Measurements from ENCODE around the gene BCL2L2. TPM values are rescaled to one million over a fixed set of nuclear protein-coding genes. Genes with fewer than 3 reads are reported as not detected.
"Not testable (repeated sequence)": the region's sequence is repeated elsewhere in the genome, so short reads cannot be mapped to it uniquely, and the experiment has no call there.

The BCL2L2 gene
- 29.4 TPM for polyA plus RNA-seq (2013, experiment 1 of 2; ENCODE audit: insufficient read length)
- polyA plus RNA-seq (2013, experiment 2 of 2; ENCODE audit: insufficient read length): 31.2 TPM

GRCh38 chr14:23306412-23307145 lies at the start of gene BCL2L2:
TSS of gene BCL2L2 (plus strand) at chr14:23306833. CDS start at chr14:23307768, 935 bp downstream.
- peak; percentile 92 for DNase-seq

- no peak for DNase-seq
These were observed 48.4 kb upstream of the BCL2L2 start for GRCh38 chr14:23258256-23258655.

GRCh38 chr14:23259426-23259825 lies 47.2 kb upstream of the BCL2L2 start:
- DNase-seq: no peak

DNA sequence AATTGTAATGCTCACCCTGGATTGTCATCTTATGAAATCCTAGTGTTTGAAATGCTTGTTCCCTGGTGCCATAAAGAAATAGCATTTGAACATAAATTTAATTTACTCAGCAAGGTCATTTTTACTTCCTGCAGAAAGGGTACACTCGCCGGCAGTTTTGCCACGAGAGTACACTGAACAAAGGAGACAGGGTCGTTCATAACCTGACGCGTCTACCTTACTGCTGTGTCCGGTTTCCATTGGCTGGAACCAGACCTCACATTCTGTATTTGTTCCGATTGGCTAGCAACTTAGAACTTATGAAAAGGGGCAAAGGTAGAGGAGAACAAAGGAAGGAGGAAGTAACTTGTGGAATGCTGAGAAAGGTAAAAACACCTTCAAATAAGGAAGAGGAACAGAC lies 45.8 kb upstream of the BCL2L2 start:
- not testable (repeated sequence) for DNase-seq

GRCh38 chr14:23269193-23269592 lies 37.4 kb upstream of the BCL2L2 start:
- DNase-seq: no peak

DNA sequence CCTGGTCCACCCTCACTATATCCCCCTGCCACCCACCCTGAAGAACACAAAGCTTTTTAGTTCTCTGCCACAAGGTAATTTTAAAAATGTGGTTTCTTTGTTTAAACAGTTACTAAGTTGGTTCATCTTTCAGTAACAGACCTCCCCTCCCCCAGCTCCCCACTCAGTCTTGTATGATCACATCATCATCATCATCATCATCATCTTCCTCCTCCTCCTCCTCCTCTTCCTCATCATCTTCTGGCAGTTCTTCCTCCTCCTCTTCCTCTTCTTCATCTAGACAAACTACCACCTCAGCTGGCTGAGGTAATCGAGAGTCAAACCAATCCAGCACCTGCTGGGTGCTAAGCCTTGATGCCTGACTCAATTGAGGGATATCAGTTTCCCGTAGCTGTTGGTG lies 31.2 kb upstream of the BCL2L2 start:
- DNase-seq: no peak

DNA sequence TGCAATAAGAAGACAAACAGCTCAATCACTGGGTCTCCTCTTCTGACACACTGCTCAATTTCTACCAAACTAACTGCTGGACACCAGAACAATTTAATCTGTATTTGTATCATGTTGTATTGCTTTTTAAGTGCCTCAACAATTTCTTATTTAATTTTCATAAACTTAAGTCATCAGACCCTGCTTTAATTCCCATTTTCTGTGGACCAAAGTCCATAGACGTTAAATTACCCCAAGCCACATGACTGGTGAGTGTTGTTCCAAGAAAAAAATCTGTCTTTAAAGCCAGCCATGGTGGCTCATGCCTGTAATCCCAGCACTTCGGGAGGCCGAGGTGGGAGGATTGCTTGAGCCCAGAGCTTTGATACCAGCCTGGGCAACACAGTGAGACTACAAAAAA lies 29.4 kb upstream of the BCL2L2 start:
- no peak for DNase-seq

DNA sequence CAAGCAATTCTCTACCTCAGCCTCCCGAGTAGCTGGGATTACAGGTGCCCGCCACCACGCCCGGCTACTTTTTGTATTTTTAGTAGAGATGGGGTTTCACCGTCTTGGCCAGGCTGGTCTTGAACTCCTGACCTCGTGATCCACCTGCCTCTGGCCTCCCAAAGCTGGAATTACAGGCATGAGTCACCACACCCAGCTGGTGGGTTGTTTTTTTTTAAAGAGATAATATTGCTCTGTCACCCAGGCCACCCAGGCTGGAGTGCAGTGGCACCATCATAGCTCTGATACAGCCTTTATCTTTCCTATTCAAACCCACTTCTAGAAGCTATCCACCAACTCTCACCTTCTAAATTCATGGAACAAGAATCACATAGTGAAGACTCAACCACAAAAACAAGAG lies 28.7 kb upstream of the BCL2L2 start:
- not testable (repeated sequence) for DNase-seq

DNA sequence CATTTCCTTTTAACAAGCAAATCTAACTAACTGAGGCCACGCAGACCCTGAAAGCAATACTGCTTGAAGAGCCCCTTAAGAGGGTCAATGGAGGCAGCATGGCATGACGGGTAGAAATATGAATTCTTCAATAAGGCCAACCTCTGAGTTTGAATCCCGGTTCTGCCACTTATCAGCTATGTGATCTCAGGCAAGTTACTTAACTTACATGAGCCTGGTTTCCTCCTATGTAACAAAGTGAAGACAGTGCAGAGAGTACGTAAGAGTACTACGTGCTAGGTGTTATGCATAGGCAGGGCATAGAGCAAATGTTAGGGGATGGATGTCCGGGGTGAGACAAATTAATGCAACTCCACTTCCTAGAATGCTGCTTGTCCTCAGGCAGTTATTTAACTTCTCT lies 25.4 kb upstream of the BCL2L2 start:
- no peak for DNase-seq

- DNase-seq: no peak
These were observed 21.7 kb upstream of the BCL2L2 start for GRCh38 chr14:23284654-23285529.

DNA sequence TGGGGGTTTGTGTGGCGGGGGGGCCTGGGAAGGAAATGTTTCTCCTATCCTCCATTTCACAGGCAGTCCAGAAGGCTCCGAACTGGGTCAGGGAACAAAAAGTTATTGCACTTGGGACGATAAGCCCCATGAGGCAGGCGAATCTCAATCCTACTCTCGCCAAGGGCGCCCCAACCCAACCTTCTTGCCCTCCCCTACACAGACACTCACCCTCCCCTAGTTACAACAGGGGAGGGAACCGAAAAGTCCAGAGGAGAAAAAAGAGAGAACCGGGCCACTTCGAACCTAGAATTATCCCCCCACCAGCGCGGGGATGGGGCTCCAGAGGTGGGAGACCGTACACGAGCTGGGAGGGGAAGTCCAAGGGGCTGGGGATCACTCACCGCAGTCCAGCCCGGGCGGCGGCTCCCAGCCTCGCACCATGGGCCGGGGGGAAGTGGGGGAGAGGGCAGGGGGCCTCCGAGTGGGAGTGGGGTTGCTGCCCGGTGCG lies 21.1 kb upstream of the BCL2L2 start:
- no peak for DNase-seq

DNA sequence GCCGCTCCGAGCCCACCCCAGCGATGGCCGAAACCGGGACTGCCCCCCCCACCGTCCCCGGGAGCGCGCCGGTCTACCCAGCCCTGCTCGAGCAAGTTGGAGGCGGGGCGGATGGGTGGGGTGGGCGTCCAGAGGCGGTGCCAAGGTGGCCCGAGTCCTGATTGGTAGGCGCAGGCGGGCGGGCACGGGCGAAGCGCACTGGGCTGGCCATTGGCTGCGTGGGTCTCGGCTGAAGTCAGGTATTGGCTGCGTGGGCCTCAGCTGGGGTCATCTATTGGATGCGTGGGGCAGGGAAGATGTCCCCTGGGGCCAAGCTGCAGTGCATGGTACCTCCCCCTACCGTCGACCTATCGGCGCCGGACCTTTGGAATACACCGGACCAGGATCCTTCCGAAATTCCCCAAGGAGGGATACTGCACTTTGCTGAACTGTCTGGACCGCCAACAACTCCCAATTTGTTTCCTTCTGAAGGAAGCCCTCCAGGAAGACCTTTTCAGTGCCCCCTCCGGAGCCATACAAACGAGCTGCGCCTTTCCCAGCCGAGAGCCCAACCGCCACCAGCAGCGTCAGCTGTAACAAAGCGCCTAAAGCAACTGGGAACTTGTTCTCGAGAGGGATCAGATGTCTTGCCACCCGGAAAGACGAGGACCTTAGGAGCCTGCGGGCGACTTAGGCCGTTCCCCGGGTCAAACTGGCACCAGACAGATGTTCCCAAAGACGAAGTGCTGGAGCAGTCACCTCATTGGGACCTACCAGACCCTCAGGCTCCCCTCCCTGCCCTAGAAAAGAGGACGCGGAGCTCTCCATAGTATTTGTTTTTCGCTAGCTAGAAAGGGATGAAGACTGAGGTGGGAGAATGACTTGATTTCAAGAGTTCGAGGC lies 20.4 kb upstream of the BCL2L2 start, which contains the start of gene HOMEZ:
TSS of gene HOMEZ (minus strand) at position 113 of the 882 bp plus-strand sequence. CDS start 180 bp downstream, outside the sequence.
- peak; percentile 99 for DNase-seq

DNA sequence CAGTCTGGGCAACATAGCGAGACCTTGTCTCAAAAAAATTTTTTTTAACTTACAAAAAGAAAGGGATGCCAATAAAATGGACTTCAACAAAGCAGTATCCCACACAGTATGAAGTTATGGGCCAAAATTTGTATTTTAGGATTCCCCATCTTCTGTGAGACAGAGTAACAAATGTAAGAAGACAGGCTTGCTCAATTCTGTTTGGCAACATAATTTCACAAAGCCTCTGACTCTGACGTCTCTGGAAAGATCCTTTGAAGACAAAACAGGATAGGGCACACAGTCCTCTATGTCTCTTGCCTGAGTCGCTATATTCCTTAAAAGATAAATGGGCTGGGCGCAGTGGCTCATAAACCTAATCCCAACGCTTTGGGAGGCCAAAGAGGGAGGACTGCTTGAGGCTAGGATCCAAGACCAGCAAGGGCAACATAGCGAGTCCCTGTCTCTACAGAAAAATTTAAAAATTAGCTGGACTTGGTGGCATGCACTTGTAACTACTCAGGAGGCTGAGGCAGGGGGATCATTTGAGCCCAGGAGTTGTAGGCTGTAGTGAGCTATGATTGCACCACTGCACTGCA lies 19.6 kb upstream of the BCL2L2 start:
- DNase-seq: no peak

DNA sequence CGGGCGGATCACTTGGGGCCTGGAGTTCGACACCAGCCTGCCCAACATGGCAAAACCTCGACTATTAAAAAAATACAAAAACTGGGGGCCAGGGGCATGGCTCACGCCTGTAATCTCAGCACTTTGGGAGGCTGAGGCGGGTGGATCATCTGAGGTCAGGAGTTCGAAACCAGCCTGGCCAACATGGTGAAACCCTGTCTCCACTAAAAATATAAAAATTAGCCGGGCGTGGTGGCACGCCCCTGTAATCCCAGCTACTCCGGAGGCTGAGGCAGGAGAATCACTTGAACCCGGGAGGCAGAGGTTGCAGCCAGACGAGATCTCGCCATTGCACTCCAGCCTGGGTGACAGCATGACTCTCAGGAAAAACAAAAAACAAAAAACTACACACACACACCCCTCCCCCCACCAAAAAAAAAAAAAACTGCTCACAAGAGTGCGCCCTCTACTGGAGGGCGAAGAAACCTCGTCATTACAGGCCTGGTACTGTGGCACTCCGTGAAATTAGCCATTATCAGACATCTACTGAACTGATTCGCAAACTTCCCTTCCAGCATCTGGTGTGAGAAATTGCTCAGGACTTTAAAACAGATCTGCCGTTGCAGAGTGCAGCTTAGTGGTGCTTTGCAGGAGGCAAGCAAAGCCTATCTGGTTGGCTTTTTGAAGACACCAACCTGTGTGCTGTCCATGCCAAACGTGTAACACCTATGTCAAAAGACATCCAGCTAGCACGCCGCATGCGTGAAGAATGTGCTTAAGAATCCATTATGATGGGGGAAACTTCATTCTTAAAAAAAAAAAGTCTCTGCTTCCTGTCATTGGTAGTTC lies 11.7 kb upstream of the BCL2L2 start:
- peak; percentile 62 for DNase-seq

- DNase-seq: no peak
These were observed 10.4 kb upstream of the BCL2L2 start for GRCh38 chr14:23296012-23296777.

- DNase-seq: no peak
These were observed 9.5 kb upstream of the BCL2L2 start for GRCh38 chr14:23297096-23297495.

GRCh38 chr14:23297611-23298277 lies 8.9 kb upstream of the BCL2L2 start:
- DNase-seq: no peak

- peak; percentile 48 for DNase-seq
These were observed 7.2 kb upstream of the BCL2L2 start for GRCh38 chr14:23299211-23299957.

Data from fibroblast of skin of back (primary cell).